GM19240 (cell line): ENCODE results near the gene TMEM132C.

Experiments used
- DNase-seq: peaks from one replicate; pipeline ENCODE4 v3.0.0; 2011; ENCODE audit warnings: low spot score; ENCODE audit not compliant: insufficient read length

Gene TMEM132C

GRCh38 chr12:128606970-128607369, 340.0 kb downstream of the TMEM132C start:
- DNase-seq: no peak

GRCh38 chr12:128607641-128608040, 340.7 kb downstream of the TMEM132C start:
- DNase-seq: no peak

GRCh38 chr12:128609861-128610260, 342.9 kb downstream of the TMEM132C start:
- DNase-seq: no peak

- no peak for DNase-seq
Measured at GRCh38 chr12:128611736-128612135, 344.8 kb downstream of the TMEM132C start.

- DNase-seq: no peak
Measured at GRCh38 chr12:128612150-128612850, 345.3 kb downstream of the TMEM132C start.

GRCh38 chr12:128613837-128614590, 347.0 kb downstream of the TMEM132C start:
- DNase-seq: no peak

GRCh38 chr12:128617304-128617833, 350.4 kb downstream of the TMEM132C start:
- no peak for DNase-seq

GRCh38 chr12:128619263-128619662, 352.3 kb downstream of the TMEM132C start:
- no peak for DNase-seq

GRCh38 chr12:128621304-128621703, 354.3 kb downstream of the TMEM132C start:
- no peak for DNase-seq

- no peak for DNase-seq
Measured at GRCh38 chr12:128623748-128624147, 356.8 kb downstream of the TMEM132C start.

- no peak for DNase-seq
Measured at GRCh38 chr12:128626808-128627320, 359.9 kb downstream of the TMEM132C start.

- no peak for DNase-seq
Measured at GRCh38 chr12:128627659-128628058, 360.7 kb downstream of the TMEM132C start.

GRCh38 chr12:128629979-128630378, 363.0 kb downstream of the TMEM132C start:
- DNase-seq: no peak

- DNase-seq: no peak
Measured at GRCh38 chr12:128637642-128638606, 371.0 kb downstream of the TMEM132C start.

GRCh38 chr12:128639089-128639488, 372.1 kb downstream of the TMEM132C start:
- no peak for DNase-seq

GRCh38 chr12:128643155-128643554, 376.2 kb downstream of the TMEM132C start:
- no peak for DNase-seq

- peak; percentile 30 for DNase-seq
Measured at GRCh38 chr12:128644664-128645296, 377.8 kb downstream of the TMEM132C start.

- no peak for DNase-seq
Measured at GRCh38 chr12:128649902-128650301, 382.9 kb downstream of the TMEM132C start.

- no peak for DNase-seq
Measured at GRCh38 chr12:128652136-128652751, 385.3 kb downstream of the TMEM132C start.

- no peak for DNase-seq
Measured at GRCh38 chr12:128654468-128654867, 387.5 kb downstream of the TMEM132C start.
